ENCODE measurements around the gene SLC43A2.

DNA sequence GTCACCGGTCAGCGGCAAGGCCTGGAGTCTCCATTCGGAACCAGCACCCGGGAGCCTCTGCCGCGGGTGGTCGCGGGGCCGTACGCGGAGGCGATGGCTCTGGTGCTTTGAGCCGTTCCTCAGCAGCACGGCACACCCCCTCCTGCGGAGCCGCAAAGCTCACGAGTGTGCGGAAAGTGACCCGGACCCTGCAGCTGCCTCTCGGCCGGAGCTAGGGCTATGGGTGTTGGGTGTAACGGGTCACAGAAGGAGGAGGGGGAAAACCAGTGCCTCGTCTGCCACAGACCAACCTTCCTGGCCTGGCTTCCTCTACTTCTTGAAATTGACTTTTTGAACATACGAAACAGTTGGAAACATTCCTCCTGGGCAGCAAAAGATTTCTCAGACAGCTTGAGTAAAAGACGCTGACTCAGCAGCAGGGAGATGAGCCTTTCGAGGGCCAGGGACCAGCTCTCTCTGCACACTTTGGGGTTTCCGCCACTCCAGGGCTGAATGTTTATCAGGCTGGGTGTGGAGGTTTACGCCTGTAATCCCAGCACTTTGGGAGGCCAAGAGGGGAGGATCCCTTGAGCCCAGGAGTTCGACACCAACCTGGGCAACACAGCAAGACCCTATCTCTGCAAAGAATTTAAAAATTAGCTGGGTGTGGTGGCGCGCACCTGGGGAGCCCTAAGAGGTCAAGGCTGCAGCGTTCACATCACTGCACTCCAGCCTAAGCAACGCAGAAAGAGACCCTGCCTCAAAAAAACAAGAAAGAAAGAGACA lies 39.6 kb downstream of the SLC43A2 start:
- TF ChIP-seq, protein P1, sequence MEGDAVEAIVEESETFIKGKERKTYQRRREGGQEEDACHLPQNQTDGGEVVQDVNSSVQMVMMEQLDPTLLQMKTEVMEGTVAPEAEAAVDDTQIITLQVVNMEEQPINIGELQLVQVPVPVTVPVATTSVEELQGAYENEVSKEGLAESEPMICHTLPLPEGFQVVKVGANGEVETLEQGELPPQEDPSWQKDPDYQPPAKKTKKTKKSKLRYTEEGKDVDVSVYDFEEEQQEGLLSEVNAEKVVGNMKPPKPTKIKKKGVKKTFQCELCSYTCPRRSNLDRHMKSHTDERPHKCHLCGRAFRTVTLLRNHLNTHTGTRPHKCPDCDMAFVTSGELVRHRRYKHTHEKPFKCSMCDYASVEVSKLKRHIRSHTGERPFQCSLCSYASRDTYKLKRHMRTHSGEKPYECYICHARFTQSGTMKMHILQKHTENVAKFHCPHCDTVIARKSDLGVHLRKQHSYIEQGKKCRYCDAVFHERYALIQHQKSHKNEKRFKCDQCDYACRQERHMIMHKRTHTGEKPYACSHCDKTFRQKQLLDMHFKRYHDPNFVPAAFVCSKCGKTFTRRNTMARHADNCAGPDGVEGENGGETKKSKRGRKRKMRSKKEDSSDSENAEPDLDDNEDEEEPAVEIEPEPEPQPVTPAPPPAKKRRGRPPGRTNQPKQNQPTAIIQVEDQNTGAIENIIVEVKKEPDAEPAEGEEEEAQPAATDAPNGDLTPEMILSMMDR (conservative IDR thresholded peaks at IDR 0.05) = no peak
- no peak for TF ChIP-seq EZH2 (IDR thresholded peaks at IDR 0.05; ENCODE audit: low read depth)

Data from PC-9 (cell line).